Astrocyte of the spinal cord (primary cell): ENCODE results near the gene SPINK7.

Source experiments
- DNase-seq: peaks from one replicate; pipeline ENCODE4 v3.0.0; 2011; ENCODE audit warnings: low read depth, low spot score
- H3K4me3 ChIP-seq: 2 replicates; pipeline ENCODE4 v1.5.1; 2011; ENCODE audit warnings: low read depth, mild to moderate bottlenecking, low read length, moderate library complexity
- in situ Hi-C: cut with HindIII; loops from 2 replicates; pipeline ENCODE4 v1.10.0; 2017; ENCODE audit warnings: low sequenced_read_pairs
- TF ChIP-seq, protein P1 (sequence below): IDR thresholded peaks from 2 replicates; pipeline ENCODE4 v1.5.1; 2012; ENCODE audit warnings: low read depth, mild to moderate bottlenecking, low read length, inconsistent platforms

The SPINK7 gene

DNA sequence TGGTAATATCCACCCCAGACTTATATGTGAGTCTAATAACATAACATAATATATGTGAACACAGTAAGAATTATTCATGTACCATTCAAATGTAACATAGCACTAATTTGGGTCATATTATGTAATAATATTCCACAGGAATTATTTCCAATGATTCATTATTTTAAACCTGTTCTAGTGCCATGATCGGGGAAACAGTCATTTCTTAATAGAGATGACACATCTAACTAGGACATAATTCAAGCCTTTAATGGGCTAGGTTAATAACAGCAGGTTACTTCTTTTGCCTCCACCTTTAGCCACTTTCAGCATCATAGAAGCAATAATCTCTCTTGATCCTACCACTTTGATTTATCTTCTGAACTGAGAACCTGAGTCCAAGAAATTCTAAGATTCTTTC is 35.5 kb downstream of the SPINK7 start:
- TF ChIP-seq, protein P1, sequence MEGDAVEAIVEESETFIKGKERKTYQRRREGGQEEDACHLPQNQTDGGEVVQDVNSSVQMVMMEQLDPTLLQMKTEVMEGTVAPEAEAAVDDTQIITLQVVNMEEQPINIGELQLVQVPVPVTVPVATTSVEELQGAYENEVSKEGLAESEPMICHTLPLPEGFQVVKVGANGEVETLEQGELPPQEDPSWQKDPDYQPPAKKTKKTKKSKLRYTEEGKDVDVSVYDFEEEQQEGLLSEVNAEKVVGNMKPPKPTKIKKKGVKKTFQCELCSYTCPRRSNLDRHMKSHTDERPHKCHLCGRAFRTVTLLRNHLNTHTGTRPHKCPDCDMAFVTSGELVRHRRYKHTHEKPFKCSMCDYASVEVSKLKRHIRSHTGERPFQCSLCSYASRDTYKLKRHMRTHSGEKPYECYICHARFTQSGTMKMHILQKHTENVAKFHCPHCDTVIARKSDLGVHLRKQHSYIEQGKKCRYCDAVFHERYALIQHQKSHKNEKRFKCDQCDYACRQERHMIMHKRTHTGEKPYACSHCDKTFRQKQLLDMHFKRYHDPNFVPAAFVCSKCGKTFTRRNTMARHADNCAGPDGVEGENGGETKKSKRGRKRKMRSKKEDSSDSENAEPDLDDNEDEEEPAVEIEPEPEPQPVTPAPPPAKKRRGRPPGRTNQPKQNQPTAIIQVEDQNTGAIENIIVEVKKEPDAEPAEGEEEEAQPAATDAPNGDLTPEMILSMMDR, result no peak
- DNase-seq, result no peak
- in situ Hi-C loops, result no loop called here
- no peak overlapping the region for H3K4me3 ChIP-seq

DNA sequence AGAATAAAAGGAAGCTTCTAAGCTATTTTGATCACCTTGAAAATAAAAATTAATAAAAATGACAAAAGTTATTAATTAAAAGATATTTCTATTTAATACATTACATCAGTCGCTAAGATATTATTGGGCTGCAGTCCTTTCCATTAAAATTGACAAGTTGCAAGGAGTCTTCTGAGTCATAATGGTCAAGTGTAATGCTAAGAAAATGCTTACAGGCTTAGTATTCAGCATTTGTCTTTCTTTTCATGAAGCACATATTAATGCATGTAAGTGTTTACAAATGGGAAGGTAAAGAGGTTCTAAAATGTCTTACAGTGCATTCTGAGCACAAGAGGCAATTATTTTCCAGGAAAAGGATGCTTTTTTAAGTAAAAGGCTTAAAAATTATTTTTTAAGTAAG is 40.5 kb downstream of the SPINK7 start:
- TF ChIP-seq, protein P1, result no peak
- no peak for DNase-seq
- no peak overlapping the region for H3K4me3 ChIP-seq
- in situ Hi-C loops, result no loop called here

DNA sequence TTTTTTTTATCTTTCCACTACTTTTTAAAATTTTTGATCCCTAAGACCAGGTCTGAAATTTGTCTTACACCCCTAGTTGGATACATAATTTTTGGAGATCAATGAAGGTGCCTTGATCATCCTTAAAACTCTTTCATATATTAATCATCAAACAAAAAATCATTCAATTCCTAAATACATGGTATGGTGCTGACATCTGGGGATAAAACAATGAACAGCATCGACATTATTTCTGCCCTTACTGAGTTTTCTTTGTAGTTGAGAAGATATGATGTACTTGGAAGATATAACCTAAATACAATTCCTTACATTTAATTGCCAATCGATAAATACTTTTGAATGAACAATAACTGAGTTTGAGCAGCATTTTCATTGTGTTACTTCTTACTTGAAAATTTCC is 41.4 kb downstream of the SPINK7 start:
- H3K4me3 ChIP-seq, result no peak overlapping the region
- in situ Hi-C loops, result no loop called here
- DNase-seq, result no peak
- TF ChIP-seq, protein P1, result no peak

DNA sequence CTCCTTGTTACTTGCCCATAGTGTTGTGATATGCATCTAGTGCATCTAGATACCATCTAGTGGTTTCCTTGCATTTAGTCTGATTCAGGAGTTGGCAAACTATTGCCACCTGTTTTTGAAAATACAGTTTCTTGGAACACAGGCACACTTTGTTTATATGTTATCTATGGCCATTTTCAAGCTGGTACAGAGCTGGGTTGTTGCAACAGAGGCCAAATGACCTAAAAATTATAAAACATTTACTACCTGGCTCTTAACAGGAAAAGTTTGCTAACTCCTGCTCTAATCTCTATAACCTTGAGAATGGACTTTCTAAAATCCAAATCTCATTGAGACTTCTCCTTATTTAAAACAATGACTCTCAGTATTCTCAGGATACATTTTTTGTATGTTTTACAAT is 52.1 kb downstream of the SPINK7 start:
- TF ChIP-seq, protein P1, result no peak
- DNase-seq, result no peak
- no peak overlapping the region for H3K4me3 ChIP-seq
- in situ Hi-C loops, result no loop called here
